ENCODE results near the gene ADGRD2. TPM values are rescaled to one million over a fixed set of nuclear protein-coding genes. Genes with fewer than 3 reads are reported as not detected.
A peak's percentile ranks its signal among the peaks of the same experiment; 100 is the strongest.

ADGRD2 gene
- total and polyA plus RNA-seq, 2 of the 13 experiments (the other 11 are each of a cell fraction or from before 2014, with no cell fraction given), result not detected

DNA sequence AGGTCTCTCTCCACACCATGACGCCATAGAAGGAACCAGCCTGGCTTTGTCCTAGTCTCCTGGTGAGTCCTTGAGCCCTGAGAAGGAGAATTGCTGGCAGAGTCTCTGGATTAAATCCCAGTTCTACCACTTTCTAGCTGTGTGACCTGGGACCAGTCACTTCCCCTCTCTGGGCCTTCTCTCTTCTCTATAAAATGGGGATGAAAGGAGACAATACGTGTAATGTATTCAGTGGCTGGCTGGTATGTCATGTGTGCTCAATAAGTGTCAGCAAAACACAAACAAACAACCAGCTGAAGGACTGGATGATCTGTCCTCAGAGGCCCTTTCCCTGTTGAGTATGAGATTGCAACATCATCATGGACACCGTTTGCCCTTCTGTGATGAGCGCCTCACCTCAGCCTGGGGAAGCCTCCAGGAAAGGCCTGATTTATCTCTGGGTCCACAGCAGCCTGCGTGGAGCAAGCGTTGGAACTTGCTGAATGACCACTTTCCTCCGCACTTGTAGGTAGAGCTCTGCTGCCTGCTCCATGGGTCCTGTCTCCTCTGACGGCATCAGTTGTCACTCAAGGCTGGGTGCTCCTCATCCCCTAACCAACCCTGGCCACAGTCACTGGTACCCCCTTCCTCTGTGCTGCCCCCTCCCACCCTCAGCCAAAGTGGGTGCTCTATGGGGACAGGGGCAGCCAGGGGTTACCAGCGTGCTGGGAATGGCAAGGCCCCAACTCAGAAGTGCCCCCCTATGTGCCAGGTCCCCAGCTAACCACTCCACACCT lies 60.6 kb downstream of the ADGRD2 start:
- no peaks in the 10 kb centered on the region for H3K9me3 ChIP-seq (ENCODE audit: low read length)
- ChIA-PET POLR2A (interaction anchor here (0.6 to 2.7 kb wide), 8 partner anchors 9 to 259 kb away, joined by 3 to 21 read pairs (median 4); no protein-coding TSS in a partner anchor), CTCF (ENCODE audit: low intra/inter-chr PET ratio, low total read pairs) (interaction anchor here (2.0 kb wide), 1 partner anchor 26 kb away, joined by 7 read pairs; no protein-coding TSS in a partner anchor)
- no peak overlapping the region for H2AFZ ChIP-seq (ENCODE audit: low read length)
- ATAC-seq (peak; percentile 50), FAIRE-seq (peak; percentile 90), DNase-seq (ENCODE audit: low spot score) (peak; percentile 90)
- no peaks in the 10 kb centered on the region for H3K36me3 ChIP-seq (replicated peaks in 1 of 2; ENCODE audit: control insufficient read depth in 1 of 2, insufficient read depth in 2 of 2, low read length in 2 of 2)
- peak overlapping the region; percentile 54 for H3K4me2 ChIP-seq (ENCODE audit: low read depth, low read length)
- peaks cover 65% of the 10 kb centered on the region for H3K4me1 ChIP-seq (ENCODE audit: insufficient read depth, low read length)
- in situ Hi-C loops (cut with HindIII; ENCODE audit: extremely low pct_ligation_motif_present, low pct_unique_long_range_greater_than_20kb) (no loop called here), intact Hi-C loops (cut with micrococcal nuclease; ENCODE audit: unreplicated experiment) (no loop called here)
- H3K9ac ChIP-seq (ENCODE audit: insufficient read depth, low read depth, low read length), result peak overlapping the region; percentile 70
- WGBS (ENCODE audit: low lambda C conversion rate), result 31% methylated on average over 6 of the region's 9 CpGs
- no peaks in the 10 kb centered on the region for H4K20me1 ChIP-seq (ENCODE audit: insufficient read depth, low read length)
- no TSS peak for BruUV-seq (replicated peaks)
- no peaks in the 10 kb centered on the region for H3K27me3 ChIP-seq (ENCODE audit: control insufficient read depth in 1 of 2, insufficient read depth in 2 of 2, low read length in 2 of 2)
- peak overlapping the region in 1 of 3 experiments; percentile 51; a peak in 1 of 6 replicates for H3K4me3 ChIP-seq (replicated peaks in 1 of 3; ENCODE audit: insufficient read depth in 1 of 3, low read depth in 2 of 3, low read length in 3 of 3)
- peak overlapping the region; percentile 85 for H3K27ac ChIP-seq (ENCODE audit: extremely low read length, insufficient read depth, low read length)
- peaks cover 13% of the 10 kb centered on the region for H3K79me2 ChIP-seq (ENCODE audit: insufficient read depth, low read length)
- peak; percentile 65 for TF ChIP-seq POGZ (CRISPR knock-in tag; IDR thresholded peaks at IDR 0.05)
- peak; percentile 18; the same call in 1 of the 2 replicates for TF ChIP-seq ATF7 (IDR thresholded peaks at IDR 0.05)
- TF ChIP-seq ATF7 (CRISPR knock-in tag; IDR thresholded peaks at IDR 0.05), result no peak
- TF ChIP-seq POLR2G (IDR thresholded peaks at IDR 0.05; ENCODE audit: low read depth, low read length), result no peak
- TF ChIP-seq, protein P1, sequence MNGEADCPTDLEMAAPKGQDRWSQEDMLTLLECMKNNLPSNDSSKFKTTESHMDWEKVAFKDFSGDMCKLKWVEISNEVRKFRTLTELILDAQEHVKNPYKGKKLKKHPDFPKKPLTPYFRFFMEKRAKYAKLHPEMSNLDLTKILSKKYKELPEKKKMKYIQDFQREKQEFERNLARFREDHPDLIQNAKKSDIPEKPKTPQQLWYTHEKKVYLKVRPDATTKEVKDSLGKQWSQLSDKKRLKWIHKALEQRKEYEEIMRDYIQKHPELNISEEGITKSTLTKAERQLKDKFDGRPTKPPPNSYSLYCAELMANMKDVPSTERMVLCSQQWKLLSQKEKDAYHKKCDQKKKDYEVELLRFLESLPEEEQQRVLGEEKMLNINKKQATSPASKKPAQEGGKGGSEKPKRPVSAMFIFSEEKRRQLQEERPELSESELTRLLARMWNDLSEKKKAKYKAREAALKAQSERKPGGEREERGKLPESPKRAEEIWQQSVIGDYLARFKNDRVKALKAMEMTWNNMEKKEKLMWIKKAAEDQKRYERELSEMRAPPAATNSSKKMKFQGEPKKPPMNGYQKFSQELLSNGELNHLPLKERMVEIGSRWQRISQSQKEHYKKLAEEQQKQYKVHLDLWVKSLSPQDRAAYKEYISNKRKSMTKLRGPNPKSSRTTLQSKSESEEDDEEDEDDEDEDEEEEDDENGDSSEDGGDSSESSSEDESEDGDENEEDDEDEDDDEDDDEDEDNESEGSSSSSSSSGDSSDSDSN (CRISPR knock-in tag; IDR thresholded peaks at IDR 0.05), result peak; percentile 54
- no peak for TF ChIP-seq ZNF761 (CRISPR knock-in tag; conservative IDR thresholded peaks at IDR 0.05)
- TF ChIP-seq PAF1 (CRISPR knock-in tag; IDR thresholded peaks at IDR 0.05), result no peak
- no peak for TF ChIP-seq SATB2 (CRISPR knock-in tag; IDR thresholded peaks at IDR 0.05)
- TF ChIP-seq ARID2 (CRISPR knock-in tag; IDR thresholded peaks at IDR 0.05; ENCODE audit: borderline replicate concordance), result no peak
- peak; percentile 95 for TF ChIP-seq ZFP36 (IDR thresholded peaks at IDR 0.05; ENCODE audit: borderline replicate concordance, low read depth, low read length, partially characterized antibody)
- TF ChIP-seq, protein P2, sequence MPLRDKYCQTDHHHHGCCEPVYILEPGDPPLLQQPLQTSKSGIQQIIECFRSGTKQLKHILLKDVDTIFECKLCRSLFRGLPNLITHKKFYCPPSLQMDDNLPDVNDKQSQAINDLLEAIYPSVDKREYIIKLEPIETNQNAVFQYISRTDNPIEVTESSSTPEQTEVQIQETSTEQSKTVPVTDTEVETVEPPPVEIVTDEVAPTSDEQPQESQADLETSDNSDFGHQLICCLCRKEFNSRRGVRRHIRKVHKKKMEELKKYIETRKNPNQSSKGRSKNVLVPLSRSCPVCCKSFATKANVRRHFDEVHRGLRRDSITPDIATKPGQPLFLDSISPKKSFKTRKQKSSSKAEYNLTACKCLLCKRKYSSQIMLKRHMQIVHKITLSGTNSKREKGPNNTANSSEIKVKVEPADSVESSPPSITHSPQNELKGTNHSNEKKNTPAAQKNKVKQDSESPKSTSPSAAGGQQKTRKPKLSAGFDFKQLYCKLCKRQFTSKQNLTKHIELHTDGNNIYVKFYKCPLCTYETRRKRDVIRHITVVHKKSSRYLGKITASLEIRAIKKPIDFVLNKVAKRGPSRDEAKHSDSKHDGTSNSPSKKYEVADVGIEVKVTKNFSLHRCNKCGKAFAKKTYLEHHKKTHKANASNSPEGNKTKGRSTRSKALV (CRISPR knock-in tag; IDR thresholded peaks at IDR 0.05), result peak; percentile 42; the same call in 1 of the 2 replicates
- TF ChIP-seq ZNF333 (CRISPR knock-in tag; IDR thresholded peaks at IDR 0.05; ENCODE audit: borderline replicate concordance), result no peak
- TF ChIP-seq, protein P3, sequence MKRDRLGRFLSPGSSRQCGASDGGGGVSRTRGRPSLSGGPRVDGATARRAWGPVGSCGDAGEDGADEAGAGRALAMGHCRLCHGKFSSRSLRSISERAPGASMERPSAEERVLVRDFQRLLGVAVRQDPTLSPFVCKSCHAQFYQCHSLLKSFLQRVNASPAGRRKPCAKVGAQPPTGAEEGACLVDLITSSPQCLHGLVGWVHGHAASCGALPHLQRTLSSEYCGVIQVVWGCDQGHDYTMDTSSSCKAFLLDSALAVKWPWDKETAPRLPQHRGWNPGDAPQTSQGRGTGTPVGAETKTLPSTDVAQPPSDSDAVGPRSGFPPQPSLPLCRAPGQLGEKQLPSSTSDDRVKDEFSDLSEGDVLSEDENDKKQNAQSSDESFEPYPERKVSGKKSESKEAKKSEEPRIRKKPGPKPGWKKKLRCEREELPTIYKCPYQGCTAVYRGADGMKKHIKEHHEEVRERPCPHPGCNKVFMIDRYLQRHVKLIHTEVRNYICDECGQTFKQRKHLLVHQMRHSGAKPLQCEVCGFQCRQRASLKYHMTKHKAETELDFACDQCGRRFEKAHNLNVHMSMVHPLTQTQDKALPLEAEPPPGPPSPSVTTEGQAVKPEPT (CRISPR knock-in tag; IDR thresholded peaks at IDR 0.05; ENCODE audit: low read depth), result no peak
- TF ChIP-seq IRF2 (CRISPR knock-in tag; IDR thresholded peaks at IDR 0.05), result peak; percentile 69; the same call in 1 of the 2 replicates
- TF ChIP-seq, protein P4, sequence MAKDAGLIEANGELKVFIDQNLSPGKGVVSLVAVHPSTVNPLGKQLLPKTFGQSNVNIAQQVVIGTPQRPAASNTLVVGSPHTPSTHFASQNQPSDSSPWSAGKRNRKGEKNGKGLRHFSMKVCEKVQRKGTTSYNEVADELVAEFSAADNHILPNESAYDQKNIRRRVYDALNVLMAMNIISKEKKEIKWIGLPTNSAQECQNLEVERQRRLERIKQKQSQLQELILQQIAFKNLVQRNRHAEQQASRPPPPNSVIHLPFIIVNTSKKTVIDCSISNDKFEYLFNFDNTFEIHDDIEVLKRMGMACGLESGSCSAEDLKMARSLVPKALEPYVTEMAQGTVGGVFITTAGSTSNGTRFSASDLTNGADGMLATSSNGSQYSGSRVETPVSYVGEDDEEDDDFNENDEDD (CRISPR knock-in tag; IDR thresholded peaks at IDR 0.05; ENCODE audit: borderline replicate concordance), result no peak
- no peak for TF ChIP-seq SP5 (CRISPR knock-in tag; IDR thresholded peaks at IDR 0.05; ENCODE audit: borderline replicate concordance, low read depth)

Data from HepG2 (cell line).